ENCODE data around the gene TNFRSF1B.

Gene TNFRSF1B

GRCh38 chr1:12149791-12150175, 17.0 kb upstream of the TNFRSF1B start:
- no peak overlapping the region for H3K4me3 ChIP-seq (ENCODE audit: low read depth, low read length)
- DNase-seq (ENCODE audit: low read depth): no peak
- TF ChIP-seq CTCF (IDR thresholded peaks at IDR 0.05; ENCODE audit: low read depth, low read length, missing control alignments): no peak
- in situ Hi-C loops (cut with HindIII; ENCODE audit: low sequenced_read_pairs): no loop called here

- H3K4me3 ChIP-seq (ENCODE audit: low read depth, low read length): no peak overlapping the region
- in situ Hi-C loops (cut with HindIII; ENCODE audit: low sequenced_read_pairs): no loop called here
- TF ChIP-seq CTCF (IDR thresholded peaks at IDR 0.05; ENCODE audit: low read depth, low read length, missing control alignments): no peak
- DNase-seq (ENCODE audit: low read depth): no peak
Observed at GRCh38 chr1:12150456-12151200, 16.2 kb upstream of the TNFRSF1B start.

DNA sequence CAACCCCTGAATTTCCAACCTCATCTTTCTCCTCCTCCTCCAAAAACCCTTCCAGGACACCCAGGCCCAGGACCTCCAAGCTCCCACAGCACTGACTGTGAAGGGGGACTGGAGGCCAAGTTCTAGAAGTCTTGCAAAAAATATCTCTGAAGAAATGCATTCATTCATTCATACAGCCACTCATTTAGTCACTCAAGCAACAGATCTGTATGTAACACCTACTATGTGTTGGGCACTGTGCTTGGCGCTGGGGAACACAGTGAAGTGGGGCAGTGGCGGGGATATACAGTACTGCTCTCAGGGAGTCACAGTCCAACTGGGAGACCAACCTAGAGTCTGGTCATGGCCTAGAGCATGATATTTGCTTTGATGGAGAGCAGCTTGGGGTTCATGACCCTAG, 15.3 kb upstream of the TNFRSF1B start:
- in situ Hi-C loops (cut with HindIII; ENCODE audit: low sequenced_read_pairs): no loop called here
- no peak for DNase-seq (ENCODE audit: low read depth)
- no peak for TF ChIP-seq CTCF (IDR thresholded peaks at IDR 0.05; ENCODE audit: low read depth, low read length, missing control alignments)
- no peak overlapping the region for H3K4me3 ChIP-seq (ENCODE audit: low read depth, low read length)

- TF ChIP-seq CTCF (IDR thresholded peaks at IDR 0.05; ENCODE audit: low read depth, low read length, missing control alignments): no peak
- DNase-seq (ENCODE audit: low read depth): no peak
Observed at GRCh38 chr1:12152113-12152891, 14.5 kb upstream of the TNFRSF1B start.

GRCh38 chr1:12153181-12153785, 13.5 kb upstream of the TNFRSF1B start:
- H3K4me3 ChIP-seq (ENCODE audit: low read depth, low read length): no peak overlapping the region
- in situ Hi-C loops (cut with HindIII; ENCODE audit: low sequenced_read_pairs): no loop called here
- DNase-seq (ENCODE audit: low read depth): no peak
- TF ChIP-seq CTCF (IDR thresholded peaks at IDR 0.05; ENCODE audit: low read depth, low read length, missing control alignments): no peak

More at GRCh38 chr1:12152113-12152891, 14.5 kb upstream of the TNFRSF1B start:
- in situ Hi-C loops (cut with HindIII; ENCODE audit: low sequenced_read_pairs): no loop called here
- no peak overlapping the region for H3K4me3 ChIP-seq (ENCODE audit: low read depth, low read length)

DNA sequence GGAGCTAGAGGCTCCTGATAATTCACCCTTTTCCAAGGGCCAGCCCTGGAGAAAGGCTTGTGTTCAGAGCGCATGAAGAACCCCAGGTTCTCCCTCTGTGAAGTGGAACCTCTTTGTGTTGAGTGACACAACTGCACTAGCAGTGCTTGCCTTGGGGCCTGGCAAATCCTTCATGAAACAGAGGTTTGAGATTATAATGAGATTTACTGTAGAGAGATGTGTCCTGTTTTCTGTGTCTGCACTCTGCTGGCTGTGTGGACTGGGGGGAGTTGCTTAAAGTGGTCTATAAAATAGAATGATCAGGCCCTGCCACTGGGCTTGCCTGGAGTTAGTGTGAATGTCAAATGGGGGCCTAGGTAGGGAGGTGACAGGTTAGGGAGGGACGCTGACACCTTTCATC, 11.5 kb upstream of the TNFRSF1B start:
- DNase-seq (ENCODE audit: low read depth): no peak
- in situ Hi-C loops (cut with HindIII; ENCODE audit: low sequenced_read_pairs): no loop called here
- no peak overlapping the region for H3K4me3 ChIP-seq (ENCODE audit: low read depth, low read length)
- TF ChIP-seq CTCF (IDR thresholded peaks at IDR 0.05; ENCODE audit: low read depth, low read length, missing control alignments): no peak

Measured in astrocyte of the cerebellum (primary cell).